ENCODE measurements around the gene CABP2.

The CABP2 gene

DNA sequence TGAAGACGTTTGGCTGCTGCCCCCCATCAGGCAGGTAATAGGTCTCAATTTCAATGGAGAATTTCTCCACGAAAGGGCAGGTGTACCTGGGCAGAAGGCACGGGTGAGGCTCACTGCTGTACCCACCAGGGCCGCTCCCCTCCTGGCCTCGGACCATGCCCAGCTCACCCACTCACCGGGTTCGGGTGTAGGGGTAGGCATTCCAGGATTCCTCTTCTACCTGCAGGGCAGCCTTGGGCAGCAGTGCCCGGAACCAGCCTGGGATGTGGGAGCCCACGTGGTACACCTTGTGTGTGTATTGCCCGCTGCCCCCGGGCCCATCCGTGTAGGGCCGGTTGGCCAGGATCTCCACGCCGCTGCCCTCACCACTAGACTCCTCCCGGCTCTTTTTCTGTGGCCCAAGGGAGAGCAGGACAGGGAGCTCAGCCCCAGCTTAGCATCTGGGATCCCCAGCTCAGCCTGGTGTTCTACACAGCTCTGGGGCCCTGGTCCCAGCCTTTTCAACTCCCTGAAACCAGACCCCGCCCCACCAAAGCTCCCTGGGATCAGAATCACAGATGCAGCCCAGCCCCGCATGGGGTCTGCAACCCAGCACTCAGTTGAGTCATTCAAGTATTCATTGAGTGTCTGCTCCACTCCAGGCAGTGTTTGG, 20.8 kb downstream of the CABP2 start:
- Histone ChIP-seq H2AFZ (ENCODE audit: low read depth, low read length) (no peak overlapping the region), H3K4me3 (ENCODE audit: low read length) (no peak overlapping the region), H3K36me3 (ENCODE audit: insufficient read depth, low read length) (peaks cover 23% of the 10 kb centered on the region), H3K27me3 (ENCODE audit: insufficient read depth, low read length) (no peaks in the 10 kb centered on the region), H3K9me3 (ENCODE audit: low read length) (no peaks in the 10 kb centered on the region), H3K4me1 (ENCODE audit: insufficient read depth, low read length) (peaks cover 31% of the 10 kb centered on the region)

DNA sequence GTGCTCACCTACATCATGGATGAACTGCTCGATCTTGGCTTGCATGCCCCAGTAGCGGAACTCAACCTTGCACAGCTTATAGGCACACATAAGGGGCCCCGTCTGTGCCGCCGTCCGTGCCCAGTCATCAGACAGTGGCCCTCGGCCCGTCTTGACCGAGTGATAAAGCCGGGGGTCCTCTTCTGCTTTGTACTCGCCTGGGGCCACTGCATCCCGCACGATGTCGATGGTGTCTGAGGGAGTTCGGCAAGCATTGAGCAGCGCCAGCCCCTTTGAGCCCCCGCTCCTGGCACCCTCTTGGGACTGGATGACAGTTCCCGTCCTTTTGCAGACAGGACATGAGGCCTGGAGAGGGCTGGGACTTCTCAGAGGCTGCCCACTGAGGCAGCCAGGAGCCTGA, 21.4 kb downstream of the CABP2 start:
- H2AFZ ChIP-seq (ENCODE audit: low read depth, low read length) = no peak overlapping the region
- no peak overlapping the region for H3K4me3 ChIP-seq (ENCODE audit: low read length)
- no peaks in the 10 kb centered on the region for H3K27me3 ChIP-seq (ENCODE audit: insufficient read depth, low read length)
- no peaks in the 10 kb centered on the region for H3K9me3 ChIP-seq (ENCODE audit: low read length)
- H3K36me3 ChIP-seq (ENCODE audit: insufficient read depth, low read length) = peaks cover 26% of the 10 kb centered on the region
- H3K4me1 ChIP-seq (ENCODE audit: insufficient read depth, low read length) = peaks cover 25% of the 10 kb centered on the region

GRCh38 chr11:67500831-67501715, 22.2 kb downstream of the CABP2 start:
- H3K27me3 ChIP-seq (ENCODE audit: insufficient read depth, low read length) = no peaks in the 10 kb centered on the region
- no peak overlapping the region for H2AFZ ChIP-seq (ENCODE audit: low read depth, low read length)
- no peak overlapping the region for H3K4me3 ChIP-seq (ENCODE audit: low read length)
- peaks cover 21% of the 10 kb centered on the region for H3K4me1 ChIP-seq (ENCODE audit: insufficient read depth, low read length)
- peaks cover 28% of the 10 kb centered on the region for H3K36me3 ChIP-seq (ENCODE audit: insufficient read depth, low read length)
- no peaks in the 10 kb centered on the region for H3K9me3 ChIP-seq (ENCODE audit: low read length)

DNA sequence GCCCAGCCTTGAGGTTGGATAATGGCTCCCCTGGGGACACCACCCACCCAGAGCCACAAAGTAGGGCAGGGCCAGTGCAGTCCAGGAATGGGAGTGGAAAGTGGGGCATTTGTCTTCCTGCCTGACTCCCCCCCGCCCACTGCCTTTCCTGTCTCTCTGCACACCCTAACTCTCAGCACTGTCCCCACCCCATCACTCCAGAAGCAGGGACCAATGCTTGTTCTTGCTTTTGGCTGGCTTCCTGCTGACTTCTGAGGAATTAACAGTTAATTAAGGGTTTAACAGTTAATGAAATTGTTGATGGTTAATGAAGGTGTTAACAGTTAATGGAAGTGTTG, 22.8 kb downstream of the CABP2 start:
- no peaks in the 10 kb centered on the region for H3K9me3 ChIP-seq (ENCODE audit: low read length)
- no peak overlapping the region for H2AFZ ChIP-seq (ENCODE audit: low read depth, low read length)
- peaks cover 15% of the 10 kb centered on the region for H3K4me1 ChIP-seq (ENCODE audit: insufficient read depth, low read length)
- no peak overlapping the region for H3K4me3 ChIP-seq (ENCODE audit: low read length)
- no peaks in the 10 kb centered on the region for H3K27me3 ChIP-seq (ENCODE audit: insufficient read depth, low read length)
- H3K36me3 ChIP-seq (ENCODE audit: insufficient read depth, low read length) = peaks cover 34% of the 10 kb centered on the region

DNA sequence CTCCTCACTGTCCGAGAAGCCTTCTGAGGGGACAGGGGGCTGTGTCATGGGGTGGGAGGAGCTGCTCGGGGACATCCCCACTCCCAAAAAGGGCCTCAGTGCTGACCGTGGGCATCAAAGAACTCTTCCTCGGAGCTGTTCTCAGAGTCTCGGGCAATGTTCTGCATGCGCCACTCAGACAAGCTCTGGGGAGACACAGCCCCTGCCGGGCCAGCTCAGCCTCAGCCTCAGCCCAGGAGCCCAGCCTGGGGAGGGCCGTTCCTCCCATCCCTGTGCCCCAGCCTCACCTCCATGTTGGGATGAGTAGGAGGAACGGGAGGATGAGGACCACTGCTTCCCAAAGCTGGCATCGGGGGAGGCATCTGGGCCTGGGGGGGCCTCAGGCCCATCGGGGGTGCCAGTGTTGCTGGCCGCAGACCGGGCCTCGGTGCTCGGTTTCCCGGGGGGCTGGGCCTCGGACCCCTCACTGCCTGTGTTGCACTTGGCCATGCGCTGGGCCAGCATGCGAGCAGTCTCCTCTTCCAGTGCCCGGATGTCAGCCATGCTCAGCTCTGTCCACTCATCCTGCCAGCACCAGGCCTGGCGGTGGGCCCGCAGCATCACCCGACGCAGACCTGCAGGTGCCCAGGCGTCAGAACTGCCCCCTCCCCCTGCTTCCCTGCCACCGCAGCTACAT, 23.3 kb downstream of the CABP2 start:
- H3K9me3 ChIP-seq (ENCODE audit: low read length) = no peaks in the 10 kb centered on the region
- no peak overlapping the region for H2AFZ ChIP-seq (ENCODE audit: low read depth, low read length)
- no peaks in the 10 kb centered on the region for H3K27me3 ChIP-seq (ENCODE audit: insufficient read depth, low read length)
- H3K36me3 ChIP-seq (ENCODE audit: insufficient read depth, low read length) = peaks cover 39% of the 10 kb centered on the region
- H3K4me1 ChIP-seq (ENCODE audit: insufficient read depth, low read length) = peaks cover 13% of the 10 kb centered on the region
- H3K4me3 ChIP-seq (ENCODE audit: low read length) = no peak overlapping the region

GRCh38 chr11:67498544-67498972, 24.7 kb downstream of the CABP2 start:
- Histone ChIP-seq H3K36me3 (ENCODE audit: insufficient read depth, low read length) (peaks cover 51% of the 10 kb centered on the region), H3K4me1 (ENCODE audit: insufficient read depth, low read length) (peaks cover 9% of the 10 kb centered on the region), H3K27me3 (ENCODE audit: insufficient read depth, low read length) (no peaks in the 10 kb centered on the region), H2AFZ (ENCODE audit: low read depth, low read length) (no peak overlapping the region), H3K9me3 (ENCODE audit: low read length) (no peaks in the 10 kb centered on the region), H3K4me3 (ENCODE audit: low read length) (no peak overlapping the region)

GRCh38 chr11:67497656-67498291, 25.5 kb downstream of the CABP2 start:
- H3K36me3 ChIP-seq (ENCODE audit: insufficient read depth, low read length) = peaks cover 58% of the 10 kb centered on the region
- H3K9me3 ChIP-seq (ENCODE audit: low read length) = no peaks in the 10 kb centered on the region
- no peak overlapping the region for H2AFZ ChIP-seq (ENCODE audit: low read depth, low read length)
- peaks cover 2% of the 10 kb centered on the region for H3K4me1 ChIP-seq (ENCODE audit: insufficient read depth, low read length)
- no peak overlapping the region for H3K4me3 ChIP-seq (ENCODE audit: low read length)
- no peaks in the 10 kb centered on the region for H3K27me3 ChIP-seq (ENCODE audit: insufficient read depth, low read length)

DNA sequence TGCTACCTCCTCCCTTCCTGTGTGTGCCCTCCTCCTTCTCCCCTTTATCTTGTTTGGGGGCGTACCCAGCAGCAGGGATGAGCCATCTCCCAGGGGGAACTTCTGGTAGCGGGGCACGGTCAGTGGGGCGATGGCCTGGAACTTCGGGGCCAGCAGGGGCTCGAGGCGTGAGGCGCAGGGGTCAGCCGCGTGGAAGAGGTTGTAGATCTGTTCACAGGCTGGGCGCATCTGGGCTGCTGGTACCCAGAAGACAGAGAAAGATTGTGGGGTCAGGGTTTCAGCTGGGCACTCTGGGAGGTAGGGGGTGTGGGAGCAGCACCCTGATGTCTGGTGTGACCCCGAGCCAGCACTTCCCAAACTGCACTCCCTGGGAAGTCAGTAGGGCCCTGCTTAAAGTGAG, 27.1 kb downstream of the CABP2 start:
- H3K9me3 ChIP-seq (ENCODE audit: low read length) = no peaks in the 10 kb centered on the region
- no peaks in the 10 kb centered on the region for H3K27me3 ChIP-seq (ENCODE audit: insufficient read depth, low read length)
- H2AFZ ChIP-seq (ENCODE audit: low read depth, low read length) = no peak overlapping the region
- H3K4me1 ChIP-seq (ENCODE audit: insufficient read depth, low read length) = peaks cover 1% of the 10 kb centered on the region
- H3K4me3 ChIP-seq (ENCODE audit: low read length) = no peak overlapping the region
- peaks cover 62% of the 10 kb centered on the region for H3K36me3 ChIP-seq (ENCODE audit: insufficient read depth, low read length)

DNA sequence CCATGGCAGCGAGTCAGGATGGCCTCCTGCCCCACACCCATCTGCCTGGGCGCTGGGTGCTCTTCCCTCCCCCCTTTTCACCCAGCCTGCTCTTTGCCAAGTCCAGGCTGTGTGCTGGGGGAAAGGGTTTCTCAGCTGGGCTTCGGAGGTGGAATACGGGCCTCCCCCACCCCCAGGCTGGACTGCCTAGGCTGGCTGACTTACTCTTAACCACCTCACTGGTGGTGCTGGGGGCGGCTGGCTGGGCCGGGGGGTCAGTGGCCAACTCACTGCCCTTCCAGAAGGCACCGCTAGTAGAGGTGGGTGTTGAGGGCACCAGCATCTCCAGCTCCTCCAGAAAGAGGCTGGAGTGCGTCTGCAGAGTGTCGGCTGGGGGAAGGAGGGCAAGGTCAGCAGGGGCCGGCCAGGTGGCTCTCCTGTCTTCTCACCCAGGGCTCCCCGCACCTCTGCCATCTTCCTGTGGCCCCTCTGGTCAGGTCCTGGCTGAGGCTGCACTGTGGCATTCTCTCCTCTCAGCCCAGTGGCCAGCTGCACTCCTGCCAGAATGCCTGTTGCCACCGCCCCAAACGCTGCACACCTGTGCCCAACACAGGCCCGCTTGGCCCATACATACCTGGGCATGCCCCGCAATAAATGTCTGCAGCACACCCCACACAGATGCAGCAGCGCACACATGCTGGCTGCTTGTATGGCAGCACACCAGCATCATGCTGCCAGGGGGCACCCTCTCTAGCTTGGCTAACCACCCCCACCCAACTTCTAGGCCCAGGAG, 27.8 kb downstream of the CABP2 start:
- peaks cover 4% of the 10 kb centered on the region for H3K4me1 ChIP-seq (ENCODE audit: insufficient read depth, low read length)
- no peaks in the 10 kb centered on the region for H3K27me3 ChIP-seq (ENCODE audit: insufficient read depth, low read length)
- no peak overlapping the region for H3K4me3 ChIP-seq (ENCODE audit: low read length)
- no peak overlapping the region for H2AFZ ChIP-seq (ENCODE audit: low read depth, low read length)
- H3K9me3 ChIP-seq (ENCODE audit: low read length) = no peaks in the 10 kb centered on the region
- peaks cover 66% of the 10 kb centered on the region for H3K36me3 ChIP-seq (ENCODE audit: insufficient read depth, low read length)

DNA sequence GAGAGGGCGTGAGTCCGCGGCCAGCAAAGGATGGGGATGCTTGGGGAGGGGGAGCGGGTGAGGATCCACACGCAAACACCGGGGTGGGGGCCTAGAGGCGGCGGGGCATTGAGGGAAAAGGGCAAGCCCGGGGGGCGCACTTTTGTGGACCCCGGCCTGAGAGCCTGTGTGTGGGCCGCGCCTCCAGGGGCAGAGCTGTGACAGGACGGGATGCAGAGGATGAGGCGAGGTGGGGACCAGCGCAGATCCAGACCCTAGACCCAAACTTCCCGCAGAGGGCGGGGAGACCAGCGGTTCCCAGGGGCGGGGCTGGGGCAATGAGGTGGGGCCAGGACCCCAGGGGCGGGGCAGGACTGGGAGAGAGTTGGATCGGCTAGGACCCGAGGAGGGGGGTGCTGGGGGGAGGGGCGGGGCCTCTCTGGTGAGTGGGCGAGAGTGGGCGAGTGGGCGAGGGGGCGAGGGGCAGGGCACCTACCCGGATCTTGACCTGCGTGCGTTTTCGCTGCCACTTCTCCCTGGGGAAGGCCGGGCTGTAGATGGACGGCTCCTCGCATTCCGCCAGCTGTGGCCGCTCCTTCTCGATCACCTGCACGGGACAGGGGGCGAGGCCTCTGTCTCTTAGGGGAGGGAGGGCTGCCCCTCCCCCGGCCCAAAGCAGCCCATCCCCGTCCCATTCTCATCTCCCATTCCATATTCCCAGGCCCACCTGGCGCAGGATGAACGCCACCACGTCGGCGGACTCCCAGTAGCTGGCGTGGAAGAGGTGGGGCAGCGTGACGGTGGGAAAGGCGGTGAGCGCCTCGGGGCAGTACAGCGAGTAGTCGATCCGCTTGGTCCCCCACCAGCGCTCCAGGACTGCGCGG, 28.6 kb downstream of the CABP2 start:
- no peak overlapping the region for H3K4me3 ChIP-seq (ENCODE audit: low read length)
- H3K9me3 ChIP-seq (ENCODE audit: low read length) = no peaks in the 10 kb centered on the region
- peaks cover 6% of the 10 kb centered on the region for H3K4me1 ChIP-seq (ENCODE audit: insufficient read depth, low read length)
- peaks cover 70% of the 10 kb centered on the region for H3K36me3 ChIP-seq (ENCODE audit: insufficient read depth, low read length)
- no peaks in the 10 kb centered on the region for H3K27me3 ChIP-seq (ENCODE audit: insufficient read depth, low read length)
- no peak overlapping the region for H2AFZ ChIP-seq (ENCODE audit: low read depth, low read length)

DNA sequence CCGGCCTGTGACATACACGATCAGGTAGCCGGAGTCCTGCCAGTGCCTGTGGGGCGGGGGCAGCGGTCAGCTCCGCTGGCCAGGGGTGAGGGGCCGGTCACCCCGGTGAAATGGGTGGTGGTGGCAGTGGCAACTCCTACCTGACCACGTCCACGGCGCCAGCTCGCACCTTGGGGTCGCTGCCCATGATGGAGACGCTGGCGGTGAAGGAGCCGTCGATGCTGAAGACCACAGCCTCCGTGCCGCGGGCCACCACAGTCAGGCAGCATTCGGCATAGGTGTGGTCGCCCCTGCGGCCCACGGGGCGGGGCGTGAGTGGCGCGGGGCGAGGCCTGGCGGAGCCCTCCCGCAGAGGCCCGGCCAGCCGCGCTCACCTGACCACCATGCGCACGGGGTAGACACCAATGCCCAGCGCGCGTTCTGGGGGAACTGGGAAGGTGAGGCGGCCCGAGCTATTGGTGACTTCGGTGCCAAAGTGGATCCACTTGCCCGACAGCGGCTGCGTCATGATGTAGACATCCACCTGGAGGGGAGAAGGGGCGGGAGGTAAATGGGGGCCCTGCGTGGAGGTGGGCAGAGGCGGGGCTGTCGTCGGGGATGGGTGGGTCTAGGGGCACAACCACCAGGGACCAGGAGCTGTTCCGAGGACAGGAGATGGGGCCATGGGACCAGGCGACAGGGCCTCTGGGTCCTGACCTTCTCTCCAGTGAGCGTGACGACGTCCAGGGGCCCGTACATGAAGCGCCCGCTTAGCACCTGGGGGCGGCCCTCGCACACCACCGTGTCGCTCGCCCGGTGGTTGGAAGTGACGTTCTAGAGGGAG, 29.5 kb downstream of the CABP2 start:
- Histone ChIP-seq H3K9me3 (ENCODE audit: low read length) (no peaks in the 10 kb centered on the region), H3K36me3 (ENCODE audit: insufficient read depth, low read length) (peaks cover 70% of the 10 kb centered on the region), H3K4me3 (ENCODE audit: low read length) (no peak overlapping the region), H2AFZ (ENCODE audit: low read depth, low read length) (no peak overlapping the region), H3K4me1 (ENCODE audit: insufficient read depth, low read length) (peaks cover 6% of the 10 kb centered on the region), H3K27me3 (ENCODE audit: insufficient read depth, low read length) (no peaks in the 10 kb centered on the region)
